Activated T-helper 1 cell treated with anti-CD3 and anti-CD28 coated beads, Interleukin-2, amount 50 U/mL, for 16 hours (primary cell): ENCODE results near the gene SMAP1.

Experiments
- DNase-seq, 2 donors: peaks; one replicate each; pipeline ENCODE4 v3.0.0-alpha.2; 2020; ENCODE audit warnings: low read depth in 1 of 2, low spot score in 1 of 2

SMAP1 gene

GRCh38 chr6:70680396-70680795, 12.7 kb downstream of the SMAP1 start:
- no peak for DNase-seq

DNA sequence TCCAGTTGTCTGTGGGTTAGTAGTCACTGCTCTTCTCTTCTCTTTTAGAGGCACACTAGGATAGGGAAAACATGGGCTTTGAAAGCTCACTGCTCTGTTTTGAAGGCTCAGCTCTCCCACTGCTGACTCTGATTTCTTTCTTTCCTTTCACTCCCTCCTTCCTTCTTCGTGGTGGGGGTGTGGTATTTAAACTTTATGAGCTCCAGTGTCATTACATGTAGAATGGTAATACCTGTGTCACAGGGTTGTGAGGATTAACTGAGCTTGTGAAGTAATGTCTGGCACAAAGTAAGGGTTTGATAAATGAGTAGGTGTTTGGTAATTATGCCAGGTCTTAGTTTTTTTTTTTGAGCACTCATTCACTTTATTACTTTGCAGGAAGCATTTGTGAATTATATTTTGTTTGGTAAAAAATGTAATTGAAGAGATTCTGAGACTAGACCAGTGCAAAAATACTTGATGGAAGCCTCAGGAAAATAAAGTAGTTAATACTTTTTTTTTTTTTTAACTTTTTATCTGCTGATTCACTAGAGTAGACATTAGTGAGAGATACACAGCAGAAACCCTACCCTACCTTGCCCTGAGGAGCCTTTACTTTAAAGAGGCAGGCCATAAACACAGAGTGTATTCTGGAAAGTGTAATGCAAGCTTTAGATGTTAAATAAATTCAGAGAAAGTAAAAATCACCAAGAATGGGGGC, 17.3 kb downstream of the SMAP1 start:
- no peak for DNase-seq

DNA sequence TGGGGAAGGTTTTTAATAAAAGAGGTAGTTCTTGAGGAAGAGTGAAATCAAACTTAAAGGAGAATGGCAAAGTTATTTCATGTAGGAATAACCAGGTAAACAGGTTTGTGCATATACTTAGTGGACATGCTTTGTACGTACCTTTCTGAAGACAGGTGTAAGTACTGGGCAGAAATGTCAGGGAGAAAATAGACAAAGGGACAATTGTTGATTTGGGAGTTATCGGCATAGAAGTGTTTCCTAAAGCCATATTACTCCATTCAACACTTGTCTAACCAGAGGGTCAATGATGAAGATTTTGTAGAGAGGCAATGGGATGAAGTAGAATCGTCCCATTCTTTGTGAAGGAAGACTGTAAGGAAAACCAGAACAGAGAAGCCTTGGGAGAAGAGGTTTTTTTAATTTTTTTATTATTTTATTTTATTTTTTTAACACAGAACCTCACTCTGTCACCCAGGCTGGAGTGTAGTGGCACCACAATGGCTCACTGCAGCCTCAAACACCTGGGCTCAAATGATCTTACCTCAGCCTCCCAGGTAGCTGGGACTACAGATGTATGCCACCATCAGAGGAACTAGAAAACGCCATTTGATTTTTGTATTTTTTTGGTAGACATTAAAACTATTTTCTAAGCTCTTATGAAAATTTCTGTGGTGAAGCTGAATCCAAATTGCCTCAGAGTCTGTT, 18.0 kb downstream of the SMAP1 start:
- no peak for DNase-seq

DNA sequence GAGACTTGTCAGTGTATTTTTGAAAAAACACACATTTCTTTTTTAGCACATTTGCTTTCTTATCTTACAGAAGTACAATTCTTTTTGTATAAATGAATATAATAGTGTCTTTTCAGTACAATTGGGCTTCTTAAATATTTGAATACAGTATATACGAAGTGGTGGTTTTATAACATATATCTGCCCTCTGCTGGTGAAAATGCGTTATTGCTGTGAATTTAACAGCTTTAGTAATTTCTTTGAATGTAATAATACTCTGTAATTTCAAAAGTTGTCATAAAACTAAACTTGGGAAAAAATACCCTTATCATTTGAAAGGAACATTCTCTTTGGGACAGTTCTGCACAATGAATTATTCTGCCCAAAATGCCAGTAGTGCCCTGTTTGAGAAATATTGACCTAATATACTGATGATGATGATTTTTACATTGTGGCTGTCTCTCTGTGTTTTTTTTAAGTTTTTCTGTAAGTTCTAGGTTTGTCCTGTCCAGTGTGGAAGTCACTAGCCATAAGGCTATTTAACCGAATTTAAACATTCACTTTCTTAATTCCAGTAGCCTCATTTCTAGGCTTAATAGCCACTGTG, 19.0 kb downstream of the SMAP1 start:
- no peak for DNase-seq

GRCh38 chr6:70693887-70694286, 26.2 kb downstream of the SMAP1 start:
- no peak for DNase-seq

GRCh38 chr6:70694371-70694770, 26.7 kb downstream of the SMAP1 start:
- no peak for DNase-seq

DNA sequence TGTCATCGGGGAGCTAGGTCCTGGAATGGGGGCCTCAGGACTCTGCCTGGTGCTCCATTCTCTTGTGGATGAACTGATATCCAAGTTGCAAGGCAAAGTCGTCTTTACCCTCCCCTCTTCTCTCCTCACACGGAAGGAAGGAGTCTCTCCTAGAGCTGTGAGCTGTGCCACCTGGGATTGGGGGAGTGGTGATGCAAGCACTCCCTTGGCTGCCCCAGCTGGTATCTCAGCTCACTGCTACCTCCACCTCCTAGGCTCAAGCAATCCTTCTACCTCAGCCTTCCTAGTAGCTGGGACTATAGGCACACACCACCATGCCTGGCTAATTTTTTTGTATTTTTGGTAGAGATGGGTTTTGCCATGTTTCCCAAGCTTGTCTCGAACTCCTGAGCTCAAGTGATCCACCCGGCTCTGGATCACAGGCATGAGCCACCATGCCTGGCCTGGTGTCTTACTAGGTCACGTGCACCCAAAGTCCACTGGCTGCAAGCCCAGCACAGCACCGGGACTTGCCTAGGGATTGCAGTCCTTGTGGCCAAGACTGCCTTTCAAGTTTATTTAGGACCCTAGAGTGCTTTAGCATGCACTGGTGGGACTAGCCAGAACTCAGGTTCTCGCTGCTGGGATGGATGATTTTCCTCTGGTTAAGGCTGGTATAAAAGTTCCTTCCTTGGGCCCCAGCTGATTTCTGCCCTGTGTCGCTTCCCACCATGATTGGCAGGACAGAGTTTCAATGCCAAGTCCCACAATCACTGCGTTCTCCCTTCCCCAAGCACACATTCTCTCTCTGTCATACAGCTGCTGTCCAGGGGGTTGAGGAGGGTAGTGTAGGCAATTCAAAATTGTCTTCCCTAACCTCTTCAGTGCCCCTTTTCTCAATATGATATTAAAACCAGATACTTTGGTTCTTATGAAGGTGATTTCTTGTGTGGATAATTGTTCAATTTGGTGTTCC, 33.5 kb downstream of the SMAP1 start:
- DNase-seq = no peak

DNA sequence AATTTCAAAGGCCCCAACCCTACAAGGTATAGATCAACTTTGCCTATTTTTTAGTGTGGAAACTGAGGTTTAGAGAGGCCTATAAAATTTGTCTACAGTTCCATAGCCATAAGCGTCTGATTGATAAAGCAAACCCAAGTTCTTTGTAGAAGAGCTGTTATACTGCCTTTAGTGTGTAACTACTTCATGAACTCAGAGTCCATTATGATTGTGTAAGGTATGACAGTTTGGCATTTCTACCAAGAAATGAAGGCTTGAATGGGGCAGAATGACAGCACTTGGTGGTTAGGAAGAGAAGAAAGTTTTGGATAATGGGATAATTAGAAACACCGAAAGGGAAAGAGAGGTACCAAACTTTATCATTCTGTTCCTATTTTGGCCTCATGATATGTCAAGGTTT, 38.1 kb downstream of the SMAP1 start:
- DNase-seq = no peak

DNA sequence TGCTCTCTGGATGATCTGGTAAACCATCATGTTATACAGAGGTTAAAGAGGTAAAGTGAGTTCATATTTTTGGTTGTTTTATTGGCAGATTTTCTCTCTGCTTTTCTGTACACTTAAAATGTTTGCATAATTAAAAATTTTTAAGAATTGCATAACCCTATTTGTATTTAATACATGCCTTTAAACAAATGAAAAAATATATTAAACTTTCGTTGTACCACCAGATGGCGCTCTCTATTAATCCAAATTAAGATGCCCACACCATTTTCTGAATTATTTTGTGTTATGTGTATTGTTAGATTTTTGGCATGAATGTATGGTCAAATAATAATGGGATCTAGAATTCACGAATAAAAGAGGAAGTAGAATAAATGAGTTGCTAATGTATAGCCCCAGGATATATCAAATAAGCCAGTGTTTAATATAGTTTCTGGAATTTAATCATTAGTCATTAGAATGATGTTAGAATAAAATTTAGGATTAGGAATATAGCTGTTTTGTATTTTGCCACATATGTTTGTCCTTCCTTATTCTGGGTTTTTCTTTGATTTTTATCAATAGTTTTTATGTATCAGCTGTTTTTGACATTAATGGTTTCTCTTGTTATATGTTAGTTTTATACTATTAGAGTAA, 38.9 kb downstream of the SMAP1 start:
- no peak for DNase-seq

GRCh38 chr6:70707893-70708292, 40.2 kb downstream of the SMAP1 start:
- no peak for DNase-seq

GRCh38 chr6:70708448-70708847, 40.8 kb downstream of the SMAP1 start:
- no peak for DNase-seq

GRCh38 chr6:70709826-70710225, 42.1 kb downstream of the SMAP1 start:
- no peak for DNase-seq

DNA sequence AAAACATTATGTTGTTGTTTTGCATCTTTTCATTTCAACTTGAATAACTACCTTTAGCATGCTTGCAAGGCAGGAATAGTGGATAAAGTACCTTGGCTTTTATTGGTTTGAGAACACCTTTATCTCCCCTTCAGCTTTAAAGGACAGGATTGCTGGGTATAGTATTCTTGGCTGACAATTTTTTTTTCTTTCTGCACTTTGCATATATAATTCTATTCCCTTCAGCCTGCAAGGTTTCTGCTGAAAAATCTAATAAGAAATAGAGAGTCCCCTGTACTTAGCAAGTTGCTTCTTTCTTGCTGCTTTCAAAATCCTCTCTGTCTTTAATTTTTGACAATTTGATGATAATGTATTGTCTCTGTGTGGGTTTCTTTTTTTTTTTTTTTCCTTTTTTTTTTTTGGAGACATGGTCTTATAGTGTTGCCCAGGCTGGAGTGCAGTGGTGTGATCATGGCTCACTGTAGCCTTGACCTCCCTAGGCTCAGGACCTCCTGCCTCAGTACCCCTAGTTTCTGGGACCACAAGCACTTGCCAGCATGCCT, 47.1 kb downstream of the SMAP1 start:
- no peak for DNase-seq

GRCh38 chr6:70717038-70717801, 49.5 kb downstream of the SMAP1 start:
- no peak for DNase-seq

GRCh38 chr6:70724524-70724923, 56.8 kb downstream of the SMAP1 start:
- no peak for DNase-seq

- no peak for DNase-seq
These were observed 58.2 kb downstream of the SMAP1 start for GRCh38 chr6:70725817-70726415.

DNA sequence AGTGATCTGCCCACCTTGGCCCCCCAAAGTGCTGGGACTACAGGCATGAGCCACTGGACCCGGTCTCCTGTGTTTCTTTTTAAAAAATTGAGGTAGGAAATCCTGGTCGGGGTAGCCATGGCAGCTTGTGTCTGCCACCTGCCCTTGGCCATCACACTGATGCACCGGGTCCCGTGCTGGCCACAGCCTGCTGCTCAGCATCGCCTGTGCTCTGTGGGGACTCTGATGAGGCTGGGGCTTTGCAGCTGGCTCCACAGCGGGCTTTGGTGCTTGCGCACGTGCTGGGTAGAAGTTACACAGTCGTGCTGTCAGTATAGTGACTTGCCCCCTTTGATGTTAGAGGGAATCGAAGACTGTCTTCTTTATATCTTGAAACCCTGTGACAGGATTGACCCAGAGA, 66.7 kb downstream of the SMAP1 start:
- DNase-seq = no peak

DNA sequence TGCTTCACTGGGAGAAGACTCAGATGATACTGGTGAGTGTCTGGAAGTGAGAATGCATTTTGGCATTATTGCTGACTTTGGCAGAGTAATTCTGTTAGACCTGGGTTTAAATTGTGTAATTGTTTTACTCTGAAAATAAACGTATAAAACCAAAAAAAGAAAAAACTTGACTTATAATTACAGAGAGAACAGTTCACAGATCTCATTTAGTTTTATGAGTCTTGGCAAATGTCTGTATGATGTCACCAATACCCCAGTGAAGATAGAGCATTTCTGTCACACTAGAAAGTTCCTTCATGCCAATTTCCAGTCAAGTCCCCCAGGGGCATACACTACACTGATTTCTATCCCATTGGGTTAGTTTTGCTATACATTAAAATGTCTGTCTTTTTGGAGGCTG, 67.3 kb downstream of the SMAP1 start:
- DNase-seq = no peak

- DNase-seq = no peak
These were observed 67.8 kb downstream of the SMAP1 start for GRCh38 chr6:70735513-70735912.

- DNase-seq = no peak
These were observed 70.3 kb downstream of the SMAP1 start for GRCh38 chr6:70738028-70738427.
